GM21390 (cell line): ENCODE measurements around the gene GGA2.
"Not testable (repeated sequence)": the region's sequence is repeated elsewhere in the genome, so short reads cannot be mapped to it uniquely, and the experiment has no call there.

Experiments
- ATAC-seq: cut with Tn5 transposase; IDR thresholded peaks from one replicate; pipeline ENCODE4 v1.9.1; 2021; ENCODE audit not compliant: unreplicated experiment

Gene GGA2

GRCh38 chr16:23504453-23505179, 5.7 kb downstream of the GGA2 start:
- ATAC-seq, result peak; percentile 51

GRCh38 chr16:23504076-23504452, 6.2 kb downstream of the GGA2 start:
- ATAC-seq, result no peak

- no peak for ATAC-seq
These were observed 7.8 kb downstream of the GGA2 start for GRCh38 chr16:23502466-23502865.

- no peak for ATAC-seq
These were observed 9.0 kb downstream of the GGA2 start for GRCh38 chr16:23501291-23501690.

GRCh38 chr16:23500862-23501225, 9.4 kb downstream of the GGA2 start:
- ATAC-seq, result no peak

- no peak for ATAC-seq
These were observed 10.0 kb downstream of the GGA2 start for GRCh38 chr16:23500212-23500861.

- no peak for ATAC-seq
These were observed 10.5 kb downstream of the GGA2 start for GRCh38 chr16:23499801-23500200.

GRCh38 chr16:23498863-23499262, 11.4 kb downstream of the GGA2 start:
- no peak for ATAC-seq

- no peak for ATAC-seq
These were observed 12.8 kb downstream of the GGA2 start for GRCh38 chr16:23497543-23497868.

- ATAC-seq, result no peak
These were observed 13.3 kb downstream of the GGA2 start for GRCh38 chr16:23496821-23497542.

- ATAC-seq, result no peak
These were observed 14.6 kb downstream of the GGA2 start for GRCh38 chr16:23495671-23496070.

GRCh38 chr16:23494188-23494587, 16.1 kb downstream of the GGA2 start:
- no peak for ATAC-seq

GRCh38 chr16:23491490-23492391, 18.6 kb downstream of the GGA2 start:
- ATAC-seq, result no peak

- ATAC-seq, result no peak
These were observed 23.8 kb downstream of the GGA2 start for GRCh38 chr16:23486480-23486879.

GRCh38 chr16:23485841-23486240, 24.5 kb downstream of the GGA2 start:
- no peak for ATAC-seq

- no peak for ATAC-seq
These were observed 25.1 kb downstream of the GGA2 start for GRCh38 chr16:23485257-23485614.

- no peak for ATAC-seq
These were observed 25.6 kb downstream of the GGA2 start for GRCh38 chr16:23484510-23485256.

GRCh38 chr16:23483492-23483891, 26.8 kb downstream of the GGA2 start:
- ATAC-seq, result not testable (repeated sequence)

- ATAC-seq, result no peak
These were observed 27.5 kb downstream of the GGA2 start for GRCh38 chr16:23482778-23483177.

GRCh38 chr16:23480257-23480656, 30.0 kb downstream of the GGA2 start:
- no peak for ATAC-seq

GRCh38 chr16:23479138-23479537, 31.2 kb downstream of the GGA2 start:
- ATAC-seq, result no peak
